Endometrial microvascular endothelial cells (primary cell): ENCODE data around the gene ABHD2. TPM values are rescaled to one million over a fixed set of nuclear protein-coding genes. Genes with fewer than 3 reads are reported as not detected.
"Not testable (repeated sequence)": the region's sequence is repeated elsewhere in the genome, so short reads cannot be mapped to it uniquely, and the experiment has no call there.

Source experiments
- in situ Hi-C: cut with HindIII; loops from 2 replicates; pipeline ENCODE4 v1.10.0; 2017; ENCODE audit warnings: low sequenced_read_pairs, low pct_unique_long_range_greater_than_20kb; ENCODE audit errors: inconsistent ontology term
- total RNA-seq: library from RNA; depleted of rRNA; stranded (reverse); fragments of >200 nt; gene quantifications from one replicate; pipeline ENCODE4 v1.2.3, GENCODE V29; 2015; ENCODE audit errors: inconsistent ontology term

Gene ABHD2
- 62.9 TPM for total RNA-seq

GRCh38 chr15:89087830-89088604, at the start of gene ABHD2:
TSS of gene ABHD2 (plus strand) at chr15:89088456. CDS start at chr15:89116328, 27,872 bp downstream.
- in situ Hi-C loops, result no loop called here

GRCh38 chr15:89039142-89039541, 49.1 kb upstream of the ABHD2 start:
- in situ Hi-C loops, result no loop called here

- in situ Hi-C loops, result no loop called here
These were observed 46.7 kb upstream of the ABHD2 start for GRCh38 chr15:89041507-89041906.

- in situ Hi-C loops, result no loop called here
These were observed 45.9 kb upstream of the ABHD2 start for GRCh38 chr15:89042387-89042786.

- in situ Hi-C loops, result no loop called here
These were observed 44.9 kb upstream of the ABHD2 start for GRCh38 chr15:89043031-89044002.

GRCh38 chr15:89049016-89049666, 39.1 kb upstream of the ABHD2 start:
- in situ Hi-C loops, result not testable (repeated sequence)

GRCh38 chr15:89051875-89052274, 36.4 kb upstream of the ABHD2 start:
- in situ Hi-C loops, result no loop called here

- in situ Hi-C loops, result no loop called here
These were observed 35.8 kb upstream of the ABHD2 start for GRCh38 chr15:89052474-89052873.

GRCh38 chr15:89054873-89055272, 33.4 kb upstream of the ABHD2 start:
- in situ Hi-C loops, result no loop called here

GRCh38 chr15:89057506-89058133, 30.6 kb upstream of the ABHD2 start:
- in situ Hi-C loops, result no loop called here

- in situ Hi-C loops, result no loop called here
These were observed 29.9 kb upstream of the ABHD2 start for GRCh38 chr15:89058376-89058775.

- in situ Hi-C loops, result no loop called here
These were observed 29.3 kb upstream of the ABHD2 start for GRCh38 chr15:89058876-89059405.

- in situ Hi-C loops, result no loop called here
These were observed 22.0 kb upstream of the ABHD2 start for GRCh38 chr15:89066280-89066679.

- in situ Hi-C loops, result no loop called here
These were observed 20.5 kb upstream of the ABHD2 start for GRCh38 chr15:89067751-89068150.

GRCh38 chr15:89068325-89068784, 19.9 kb upstream of the ABHD2 start:
- in situ Hi-C loops, result no loop called here

- in situ Hi-C loops, result no loop called here
These were observed 17.8 kb upstream of the ABHD2 start for GRCh38 chr15:89070197-89071124.

GRCh38 chr15:89071471-89071870, 16.8 kb upstream of the ABHD2 start:
- in situ Hi-C loops, result no loop called here
